Measurements from ENCODE around the gene CYFIP1. TPM values are rescaled to one million over a fixed set of nuclear protein-coding genes. Genes with fewer than 3 reads are reported as not detected.

Gene CYFIP1
- total RNA-seq, 1 experiment from 2014 or later = 205 TPM

DNA sequence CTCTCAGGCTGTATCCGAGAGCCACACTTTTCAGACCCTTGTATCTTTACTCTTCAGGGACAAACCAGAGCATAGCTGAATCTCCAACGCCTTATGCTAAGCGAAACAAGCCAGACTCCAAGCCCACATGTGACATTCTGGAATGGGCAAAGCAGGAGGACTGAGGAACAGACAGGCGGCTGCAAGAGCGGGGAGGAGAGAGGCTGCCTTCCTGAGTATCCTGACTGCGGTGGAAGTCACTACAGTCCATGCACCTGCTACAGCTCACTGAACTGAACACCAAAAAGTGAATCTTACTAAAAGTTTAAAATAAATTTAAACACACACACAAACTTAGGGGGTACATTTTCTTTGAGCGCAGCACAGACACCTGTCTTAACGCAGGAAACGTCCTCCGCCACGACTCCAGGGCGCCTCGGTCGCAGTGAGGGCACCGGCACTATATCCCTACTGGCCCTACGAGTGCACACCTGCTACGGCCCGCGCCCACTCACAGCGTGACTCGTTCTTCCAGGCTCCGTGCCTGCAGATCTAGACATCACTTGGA is 1.4 kb downstream of the CYFIP1 start:
- DNase-seq = peak in 1 of 2 experiments; percentile 29
- H3K27me3 Mint-ChIP-seq (ENCODE audit: insufficient read depth, unreplicated experiment) = no peaks in the 10 kb centered on the region
- peak overlapping the region; percentile 91 for H3K4me3 Mint-ChIP-seq (ENCODE audit: unreplicated experiment)

DNA sequence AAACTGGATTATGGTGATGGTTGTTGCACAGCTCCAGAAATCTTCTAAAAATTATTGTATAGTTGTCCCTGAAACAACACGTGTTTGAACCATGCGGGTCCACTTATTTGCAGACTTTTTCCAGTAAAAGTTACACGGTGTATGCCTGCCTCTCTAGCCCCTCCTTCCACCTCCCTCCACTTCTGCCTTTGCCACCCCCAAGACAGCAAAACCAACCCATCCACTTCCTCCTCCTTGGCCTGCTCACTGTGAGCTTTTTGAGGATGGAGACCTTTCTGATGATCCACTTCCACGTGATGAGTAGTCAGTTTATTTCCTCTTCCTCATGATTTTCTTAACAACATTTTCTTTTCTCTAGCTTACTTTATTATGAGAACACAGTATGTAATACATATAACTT is 5.4 kb downstream of the CYFIP1 start:
- Mint-ChIP-seq H3K4me3 (ENCODE audit: unreplicated experiment) (no peak overlapping the region), H3K36me3 (ENCODE audit: insufficient read depth, unreplicated experiment) (peaks cover 12% of the 10 kb centered on the region), H3K9me3 (ENCODE audit: unreplicated experiment) (peaks cover 2% of the 10 kb centered on the region), H3K4me1 (ENCODE audit: low read depth, unreplicated experiment) (peaks cover 24% of the 10 kb centered on the region), H3K27ac (ENCODE audit: unreplicated experiment) (no peak overlapping the region), H3K27me3 (ENCODE audit: insufficient read depth, unreplicated experiment) (no peaks in the 10 kb centered on the region)
- DNase-seq = no peak
- H3K4me3 ChIP-seq (ENCODE audit: low read depth, low read length) = no peak overlapping the region
- ChIA-PET POLR2A (no interaction called here), CTCF (no interaction called here)
- TF ChIP-seq, protein P1, sequence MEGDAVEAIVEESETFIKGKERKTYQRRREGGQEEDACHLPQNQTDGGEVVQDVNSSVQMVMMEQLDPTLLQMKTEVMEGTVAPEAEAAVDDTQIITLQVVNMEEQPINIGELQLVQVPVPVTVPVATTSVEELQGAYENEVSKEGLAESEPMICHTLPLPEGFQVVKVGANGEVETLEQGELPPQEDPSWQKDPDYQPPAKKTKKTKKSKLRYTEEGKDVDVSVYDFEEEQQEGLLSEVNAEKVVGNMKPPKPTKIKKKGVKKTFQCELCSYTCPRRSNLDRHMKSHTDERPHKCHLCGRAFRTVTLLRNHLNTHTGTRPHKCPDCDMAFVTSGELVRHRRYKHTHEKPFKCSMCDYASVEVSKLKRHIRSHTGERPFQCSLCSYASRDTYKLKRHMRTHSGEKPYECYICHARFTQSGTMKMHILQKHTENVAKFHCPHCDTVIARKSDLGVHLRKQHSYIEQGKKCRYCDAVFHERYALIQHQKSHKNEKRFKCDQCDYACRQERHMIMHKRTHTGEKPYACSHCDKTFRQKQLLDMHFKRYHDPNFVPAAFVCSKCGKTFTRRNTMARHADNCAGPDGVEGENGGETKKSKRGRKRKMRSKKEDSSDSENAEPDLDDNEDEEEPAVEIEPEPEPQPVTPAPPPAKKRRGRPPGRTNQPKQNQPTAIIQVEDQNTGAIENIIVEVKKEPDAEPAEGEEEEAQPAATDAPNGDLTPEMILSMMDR (IDR thresholded peaks at IDR 0.05; ENCODE audit: insufficient read depth in 1 of 2, low read depth in 1 of 2, low read length in 1 of 2, severe bottlenecking in 1 of 2, unreplicated experiment in 1 of 2) = no peak
- no peaks in the 10 kb centered on the region for H3K36me3 ChIP-seq (ENCODE audit: control insufficient read depth, insufficient read depth, low read length)
- H3K27me3 ChIP-seq (replicated peaks; ENCODE audit: control insufficient read depth, insufficient read depth, low read length) = no peaks in the 10 kb centered on the region
- BruUV-seq (replicated peaks) = no TSS peak
- intact Hi-C loops (cut with micrococcal nuclease; ENCODE audit: unreplicated experiment) = no loop called here
- H3K9me3 ChIP-seq = peaks cover 15% of the 10 kb centered on the region
- peaks cover 27% of the 10 kb centered on the region for H3K4me1 ChIP-seq

More for the DNA sequence above, 1.4 kb downstream of the CYFIP1 start:
- Histone ChIP-seq H3K27me3 (replicated peaks; ENCODE audit: control insufficient read depth, insufficient read depth, low read length) (no peaks in the 10 kb centered on the region), H3K36me3 (ENCODE audit: control insufficient read depth, insufficient read depth, low read length) (no peaks in the 10 kb centered on the region), H3K4me3 (ENCODE audit: low read depth, low read length) (peak overlapping the region; percentile 94), H3K4me1 (peaks cover 15% of the 10 kb centered on the region), H3K9me3 (no peaks in the 10 kb centered on the region)
- Mint-ChIP-seq H3K9me3 (ENCODE audit: unreplicated experiment) (no peaks in the 10 kb centered on the region), H3K4me1 (ENCODE audit: low read depth, unreplicated experiment) (peaks cover 16% of the 10 kb centered on the region), H3K36me3 (ENCODE audit: insufficient read depth, unreplicated experiment) (peaks cover 18% of the 10 kb centered on the region), H3K27ac (ENCODE audit: unreplicated experiment) (peak overlapping the region; percentile 70)
- ChIA-PET POLR2A (interaction anchor here (0.7 to 2.0 kb wide), 2 partner anchors 86 to 141 kb away, joined by 4 to 5 read pairs; partner anchors contain the start of gene NIPA2), CTCF (interaction anchor here (0.6 kb wide), 1 partner anchor 167 kb away, joined by 3 read pairs; no protein-coding TSS in a partner anchor)
- intact Hi-C loops (cut with micrococcal nuclease; ENCODE audit: unreplicated experiment) = loop anchor here (2.0 kb wide), 1 partner anchor 60 kb away; the partner anchor contains the start of gene TUBGCP5
- TF ChIP-seq, protein P1 (IDR thresholded peaks at IDR 0.05; ENCODE audit: insufficient read depth in 1 of 2, low read depth in 1 of 2, low read length in 1 of 2, severe bottlenecking in 1 of 2, unreplicated experiment in 1 of 2) = no peak
- BruUV-seq (replicated peaks) = no TSS peak

DNA sequence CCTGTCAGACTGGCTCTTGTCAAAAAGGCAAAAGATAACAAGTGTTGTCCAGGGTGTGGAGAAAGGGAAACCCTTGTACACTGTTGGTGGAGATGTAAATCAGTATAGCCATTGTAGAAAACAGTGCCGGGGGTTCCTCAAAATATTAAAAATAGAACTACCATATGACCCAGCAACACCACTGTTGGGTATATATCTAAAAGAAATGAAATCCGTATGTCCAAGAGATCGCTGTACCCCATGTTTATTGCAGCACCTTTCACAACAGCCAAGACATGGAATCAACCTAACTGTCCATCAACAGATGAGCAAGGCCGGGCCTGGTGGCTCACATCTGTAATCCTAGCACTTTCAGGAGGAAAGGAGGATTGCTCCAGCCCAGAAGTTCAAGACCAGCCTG is 6.2 kb downstream of the CYFIP1 start:
- peaks cover 27% of the 10 kb centered on the region for H3K4me1 ChIP-seq
- BruUV-seq (replicated peaks) = no TSS peak
- intact Hi-C loops (cut with micrococcal nuclease; ENCODE audit: unreplicated experiment) = no loop called here
- DNase-seq = no peak
- H3K36me3 Mint-ChIP-seq (ENCODE audit: insufficient read depth, unreplicated experiment) = peaks cover 4% of the 10 kb centered on the region
- peaks cover 9% of the 10 kb centered on the region for H3K9me3 Mint-ChIP-seq (ENCODE audit: unreplicated experiment)
- ChIA-PET CTCF (no interaction called here), POLR2A (no interaction called here)
- H3K4me1 Mint-ChIP-seq (ENCODE audit: low read depth, unreplicated experiment) = peaks cover 24% of the 10 kb centered on the region
- no peak overlapping the region for H3K4me3 Mint-ChIP-seq (ENCODE audit: unreplicated experiment)
- H3K36me3 ChIP-seq (ENCODE audit: control insufficient read depth, insufficient read depth, low read length) = no peaks in the 10 kb centered on the region
- H3K9me3 ChIP-seq = peaks cover 19% of the 10 kb centered on the region
- H3K27me3 Mint-ChIP-seq (ENCODE audit: insufficient read depth, unreplicated experiment) = no peaks in the 10 kb centered on the region
- TF ChIP-seq, protein P1 (IDR thresholded peaks at IDR 0.05; ENCODE audit: insufficient read depth in 1 of 2, low read depth in 1 of 2, low read length in 1 of 2, severe bottlenecking in 1 of 2, unreplicated experiment in 1 of 2) = no peak
- no peaks in the 10 kb centered on the region for H3K27me3 ChIP-seq (replicated peaks; ENCODE audit: control insufficient read depth, insufficient read depth, low read length)
- H3K4me3 ChIP-seq (ENCODE audit: low read depth, low read length) = no peak overlapping the region
- no peak overlapping the region for H3K27ac Mint-ChIP-seq (ENCODE audit: unreplicated experiment)
